ENCODE measurements around the gene ELOVL3. TPM values are rescaled to one million over a fixed set of nuclear protein-coding genes. Genes with fewer than 3 reads are reported as not detected.

ELOVL3 gene
- total RNA-seq, 4 donors from 2014 or later = 0.72 to 4.6 (median 2.1) TPM

DNA sequence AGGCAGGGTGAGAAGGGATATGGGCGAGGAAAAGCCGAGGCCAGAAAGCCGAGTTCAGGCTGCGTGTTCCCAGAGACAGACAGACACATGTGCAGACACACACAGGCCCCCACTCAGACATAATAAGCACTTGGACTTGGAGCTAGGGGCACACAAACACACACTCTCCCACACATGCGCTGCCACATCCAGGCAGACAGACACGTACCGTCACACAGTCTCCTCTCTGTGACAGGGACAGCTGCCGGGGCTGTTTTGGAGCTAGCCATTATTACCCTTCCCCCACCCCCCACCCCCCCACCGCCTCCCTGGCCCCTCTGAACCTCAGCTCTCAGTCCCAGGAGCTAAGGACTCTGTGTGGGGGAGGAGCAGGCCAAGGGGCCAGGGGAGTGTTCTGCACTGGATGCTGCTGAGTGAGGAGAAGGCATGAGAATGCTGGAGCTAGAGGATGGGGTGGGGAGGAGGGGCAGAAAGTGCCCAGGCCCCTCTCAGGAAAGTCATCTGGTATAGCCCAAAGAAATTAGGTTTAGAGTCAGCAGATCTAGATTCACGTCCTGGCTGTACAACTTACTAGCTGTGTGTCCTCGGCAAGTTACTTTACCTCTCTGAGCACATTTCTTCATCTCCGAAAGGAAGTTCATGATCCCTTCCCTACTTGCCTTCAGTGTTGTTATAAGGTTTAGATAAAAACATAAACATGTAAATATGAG lies 8.9 kb downstream of the ELOVL3 start:
- TF ChIP-seq, protein P1, sequence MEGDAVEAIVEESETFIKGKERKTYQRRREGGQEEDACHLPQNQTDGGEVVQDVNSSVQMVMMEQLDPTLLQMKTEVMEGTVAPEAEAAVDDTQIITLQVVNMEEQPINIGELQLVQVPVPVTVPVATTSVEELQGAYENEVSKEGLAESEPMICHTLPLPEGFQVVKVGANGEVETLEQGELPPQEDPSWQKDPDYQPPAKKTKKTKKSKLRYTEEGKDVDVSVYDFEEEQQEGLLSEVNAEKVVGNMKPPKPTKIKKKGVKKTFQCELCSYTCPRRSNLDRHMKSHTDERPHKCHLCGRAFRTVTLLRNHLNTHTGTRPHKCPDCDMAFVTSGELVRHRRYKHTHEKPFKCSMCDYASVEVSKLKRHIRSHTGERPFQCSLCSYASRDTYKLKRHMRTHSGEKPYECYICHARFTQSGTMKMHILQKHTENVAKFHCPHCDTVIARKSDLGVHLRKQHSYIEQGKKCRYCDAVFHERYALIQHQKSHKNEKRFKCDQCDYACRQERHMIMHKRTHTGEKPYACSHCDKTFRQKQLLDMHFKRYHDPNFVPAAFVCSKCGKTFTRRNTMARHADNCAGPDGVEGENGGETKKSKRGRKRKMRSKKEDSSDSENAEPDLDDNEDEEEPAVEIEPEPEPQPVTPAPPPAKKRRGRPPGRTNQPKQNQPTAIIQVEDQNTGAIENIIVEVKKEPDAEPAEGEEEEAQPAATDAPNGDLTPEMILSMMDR (IDR thresholded peaks at IDR 0.05) = no peak
- no peak for DNase-seq (ENCODE audit: low spot score)
- ATAC-seq (ENCODE audit: low FRiP score) = no peak

DNA sequence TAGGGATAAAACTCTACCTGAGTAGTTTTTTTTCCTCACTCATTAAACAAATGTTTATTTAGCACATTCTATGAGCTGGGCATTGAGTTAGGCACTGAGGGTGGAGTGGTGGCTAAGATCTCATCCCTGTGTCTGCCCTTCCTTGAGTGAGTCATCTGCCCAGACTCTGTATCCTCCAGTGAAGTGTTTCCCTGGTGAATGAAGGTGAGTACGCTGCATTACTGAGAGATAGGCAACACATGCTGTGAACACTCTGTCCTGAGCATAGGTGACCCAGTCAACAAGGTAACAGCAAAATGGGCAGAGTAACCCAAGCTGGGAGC lies 9.5 kb downstream of the ELOVL3 start:
- no peak for DNase-seq (ENCODE audit: low spot score)
- ATAC-seq (ENCODE audit: low FRiP score) = no peak

DNA sequence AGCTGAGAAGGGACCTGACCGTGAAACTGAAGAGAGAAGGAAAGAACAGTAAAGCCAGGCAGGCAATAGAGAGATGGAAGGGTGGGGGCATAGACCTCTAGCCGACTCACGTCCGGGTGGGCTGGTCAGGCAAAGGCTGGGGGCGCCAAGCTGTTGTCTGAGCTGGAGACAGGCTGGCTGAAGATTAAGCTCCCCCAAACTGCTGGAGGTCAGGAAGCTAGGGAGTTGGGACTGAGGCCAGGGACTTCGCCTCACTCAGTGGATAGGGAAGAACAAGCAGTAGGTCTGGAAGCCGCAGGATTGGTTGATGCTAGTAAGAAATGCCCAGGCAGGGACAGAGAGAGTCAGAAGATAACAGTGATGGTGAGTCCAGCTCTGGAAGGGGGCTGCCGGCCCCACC lies 9.9 kb downstream of the ELOVL3 start:
- DNase-seq (ENCODE audit: low spot score) = no peak
- ATAC-seq (ENCODE audit: low FRiP score) = no peak
- TF ChIP-seq, protein P1 (IDR thresholded peaks at IDR 0.05) = no peak

More for the DNA sequence above, 9.5 kb downstream of the ELOVL3 start:
- TF ChIP-seq, protein P1 (IDR thresholded peaks at IDR 0.05) = no peak

DNA sequence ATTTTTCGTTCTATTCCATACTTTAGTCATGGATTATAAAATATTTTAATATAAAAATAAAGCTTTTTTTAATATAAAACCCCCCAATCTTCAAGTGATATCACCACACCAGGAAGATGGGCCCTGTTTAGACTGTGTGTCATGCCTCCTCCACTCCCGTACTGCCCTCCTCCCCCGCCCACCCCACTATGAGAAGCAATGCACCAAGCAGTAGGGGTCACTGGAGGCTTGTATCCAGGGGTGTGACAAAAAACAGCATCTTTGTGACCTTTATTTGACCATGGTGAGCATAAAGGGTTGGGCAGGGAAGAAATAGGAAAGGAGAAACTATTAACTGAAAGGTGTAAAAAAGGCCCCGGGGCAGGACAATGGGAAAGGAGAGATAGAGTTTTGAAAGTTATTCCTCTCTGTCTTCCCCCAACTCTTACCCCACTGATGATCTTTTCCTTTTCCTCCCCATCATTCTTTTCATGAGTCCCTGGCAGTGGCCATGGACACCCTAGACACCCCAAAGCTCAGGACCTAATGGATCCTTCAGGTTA lies 11.7 kb downstream of the ELOVL3 start:
- ATAC-seq (ENCODE audit: low FRiP score) (no peak), DNase-seq (ENCODE audit: low spot score) (no peak)
- TF ChIP-seq, protein P1 (IDR thresholded peaks at IDR 0.05) = no peak

DNA sequence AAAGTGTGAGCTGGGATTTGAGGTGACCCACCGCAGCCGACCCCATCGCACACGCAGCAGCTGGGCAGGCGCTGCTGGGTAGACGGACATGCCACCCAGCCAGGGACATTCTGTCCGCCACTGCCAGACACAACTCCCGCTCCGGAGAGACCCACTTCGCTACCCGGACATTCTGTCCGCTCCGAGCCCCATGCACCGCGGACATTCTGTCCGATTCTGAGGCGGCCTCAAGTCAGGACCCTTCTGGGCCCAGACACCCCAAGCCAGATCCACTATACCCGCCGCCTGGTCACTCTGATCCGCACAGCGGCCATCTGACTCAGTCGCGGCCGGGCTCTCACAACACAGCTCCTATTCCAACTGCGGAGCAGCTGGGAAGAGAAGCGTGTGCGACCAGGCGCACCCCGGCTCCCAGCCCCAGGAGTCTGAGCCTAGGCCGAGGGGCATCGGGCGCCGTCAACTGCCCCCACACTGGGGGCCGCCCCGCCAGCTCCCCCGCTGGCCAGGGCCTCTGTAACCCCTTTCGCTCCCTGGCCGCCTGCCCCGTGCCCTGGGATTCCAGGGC lies 14.4 kb downstream of the ELOVL3 start:
- DNase-seq (ENCODE audit: low spot score) (no peak), ATAC-seq (ENCODE audit: low FRiP score) (no peak)
- TF ChIP-seq, protein P1 (IDR thresholded peaks at IDR 0.05) = no peak

DNA sequence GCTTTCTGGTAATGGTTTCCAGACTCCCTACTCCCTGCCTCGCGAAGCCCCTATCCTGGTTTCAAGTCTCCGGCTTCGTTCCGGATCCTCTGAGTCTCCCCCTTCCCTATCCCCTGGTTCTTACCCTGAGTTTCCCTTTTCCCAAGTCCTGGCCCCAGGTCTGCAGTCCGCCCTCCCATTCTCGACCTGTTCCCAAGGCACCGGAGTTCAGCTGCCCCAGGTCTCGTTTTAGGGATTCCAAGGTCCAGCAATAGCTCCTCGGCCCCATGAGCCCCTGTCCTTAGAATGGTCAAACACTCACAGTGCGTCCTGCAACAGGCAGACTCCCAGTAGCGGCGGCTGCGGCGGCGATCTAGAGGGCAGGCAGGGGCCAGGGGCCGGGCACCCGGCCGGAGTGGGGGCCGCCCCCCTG lies 14.9 kb downstream of the ELOVL3 start:
- ATAC-seq (ENCODE audit: low FRiP score) = peak; percentile 4
- TF ChIP-seq, protein P1 (IDR thresholded peaks at IDR 0.05) = no peak
- no peak for DNase-seq (ENCODE audit: low spot score)
